Liver (tissue), 9 donors: ENCODE measurements around the gene SHISAL1. TPM values are rescaled to one million over a fixed set of nuclear protein-coding genes. Genes with fewer than 3 reads are reported as not detected.

Experiments used
- DNase-seq: peaks from one replicate; pipeline ENCODE4 v3.0.0-alpha.2; 2017; ENCODE audit warnings: low spot score
- H3K27ac ChIP-seq, 2 donors: one replicate each; pipeline ENCODE4 v1.7.0; 2013; ENCODE audit warnings: inconsistent platforms in 2 of 2, low read length in 2 of 2, control low read depth in 1 of 2, low read depth in 1 of 2, mild to moderate bottlenecking in 1 of 2
- H3K27me3 ChIP-seq, 4 donors: one replicate each; pipeline versions ENCODE4 v1.6.1 to v1.7.0; 2013; ENCODE audit warnings: low read length in 3 of 4, inconsistent platforms in 1 of 4, mild to moderate bottlenecking in 1 of 4, moderate library complexity in 1 of 4; ENCODE audit not compliant: control insufficient read depth in 4 of 4, insufficient read depth in 4 of 4
- H3K36me3 ChIP-seq, 4 donors: one replicate each; pipeline versions ENCODE4 v1.6.1 to v1.7.0; 2013; ENCODE audit warnings: low read length in 3 of 4, mild to moderate bottlenecking in 3 of 4, low read depth in 1 of 4, moderate library complexity in 1 of 4; ENCODE audit not compliant: control insufficient read depth in 4 of 4, insufficient read depth in 3 of 4
- H3K4me1 ChIP-seq, 4 donors: one replicate each; pipeline versions ENCODE4 v1.6.1 to v1.7.0; 2013; ENCODE audit warnings: low read length in 3 of 4, mild to moderate bottlenecking in 3 of 4, moderate library complexity in 1 of 4; ENCODE audit not compliant: control insufficient read depth in 4 of 4, insufficient read depth in 4 of 4
- H3K4me3 ChIP-seq, 3 donors: one replicate each; pipeline versions ENCODE4 v1.6.1 to v1.7.0; 2013; ENCODE audit warnings: low read length in 3 of 3, control low read depth in 1 of 3, low read depth in 1 of 3, mild to moderate bottlenecking in 1 of 3
- H3K9ac ChIP-seq, 2 donors: one replicate each; pipeline ENCODE4 v1.7.0; 2013; ENCODE audit warnings: low read length in 2 of 2, mild to moderate bottlenecking in 2 of 2, moderate library complexity in 2 of 2, control low read depth in 1 of 2, low read depth in 1 of 2
- H3K9me3 ChIP-seq, 4 donors: one replicate each; pipeline versions ENCODE4 v1.6.1 to v1.7.0; 2013; ENCODE audit warnings: low read length in 3 of 4; ENCODE audit not compliant: control insufficient read depth in 4 of 4
- ATF3 ChIP-seq: IDR thresholded peaks from 2 replicates; pipeline ENCODE4 v1.6.1; 2016; ENCODE audit warnings: antibody characterized with exemption
- CTCF ChIP-seq: fragments of 150-350 bp; IDR thresholded peaks from 2 replicates; pipeline ENCODE4 v1.5.1; 2017; ENCODE audit warnings: improper control_type of control experiment, low read depth, low read length; ENCODE audit not compliant: missing input control
- EGR1 ChIP-seq, 2 donors: IDR thresholded peaks; 2 replicates each; pipeline ENCODE4 v1.6.1; 2016 to 2018; ENCODE audit warnings: antibody characterized with exemption in 2 of 2, low read depth in 2 of 2
- FOXA2 ChIP-seq: IDR thresholded peaks from 2 replicates; pipeline ENCODE4 v1.6.1; 2016; ENCODE audit warnings: antibody characterized with exemption
- GABPA ChIP-seq, 2 donors: IDR thresholded peaks in 1 of 2; conservative IDR thresholded peaks in 1 of 2; 2 replicates each; pipeline ENCODE4 v1.6.1; 2016; ENCODE audit warnings: antibody characterized with exemption in 2 of 2, mild to moderate bottlenecking in 1 of 2, moderate library complexity in 1 of 2
- HNF4G ChIP-seq: IDR thresholded peaks from 2 replicates; pipeline ENCODE4 v1.6.1; 2016; ENCODE audit warnings: antibody characterized with exemption
- NR2F2 ChIP-seq: IDR thresholded peaks from 2 replicates; pipeline ENCODE4 v1.6.1; 2016; ENCODE audit warnings: antibody characterized with exemption
- RXRA ChIP-seq, 2 donors: IDR thresholded peaks; 2 replicates each; pipeline ENCODE4 v1.6.1; 2017 to 2018; ENCODE audit warnings: antibody characterized with exemption in 2 of 2, mild to moderate bottlenecking in 1 of 2
- SP1 ChIP-seq: IDR thresholded peaks from 2 replicates; pipeline ENCODE4 v1.6.1; 2018; ENCODE audit warnings: antibody characterized with exemption, mild to moderate bottlenecking
- TAF1 ChIP-seq: conservative IDR thresholded peaks from 2 replicates; pipeline ENCODE4 v1.6.1; 2016; ENCODE audit warnings: antibody characterized with exemption, mild to moderate bottlenecking
- YY1 ChIP-seq: IDR thresholded peaks from 2 replicates; pipeline ENCODE4 v1.6.1; 2016; ENCODE audit warnings: antibody characterized with exemption, mild to moderate bottlenecking
- ZBTB33 ChIP-seq: IDR thresholded peaks from 2 replicates; pipeline ENCODE4 v1.6.1; 2016; ENCODE audit warnings: antibody characterized with exemption
- WGBS: extraction: QIAGEN DNeasy Blood & Tissue Kit; methylation state at CpG from one replicate; pipeline ENCODE4 v1.1.7; 2013; 5-methylcytosine and 5-hydroxymethylcytosine counted together
- polyA plus RNA-seq, 2 donors: library from polyadenylated mRNA; stranded (reverse) in 1 of 2; unstranded in 1 of 2; fragments of 200-250 nt in 1 of 2; fragments of >200 nt in 1 of 2; fragmentation: Nextera tagmentation in 1 of 2; extraction: Ambion mirVana in 1 of 2; gene quantifications; one replicate each; pipeline versions ENCODE4 v1.2.1 to v1.2.3, GENCODE V29; 2013 to 2015
- total RNA-seq, 2 donors: library from RNA; depleted of rRNA; stranded (reverse); fragments of >200 nt; gene quantifications; one replicate each; pipeline ENCODE4 v1.2.3, GENCODE V29; 2014
- donor health status: healthy.
- donor health status: healthy.
- donor health status: healthy.
- donor health status: healthy.
- donor health status: healthy.

Gene SHISAL1
- total and polyA plus RNA-seq, 4 donors, result 0.07 to 0.17 (median 0.13) TPM

GRCh38 chr22:44206330-44206645 is 106.5 kb downstream of the SHISAL1 start (continued):
- TF ChIP-seq GABPA (IDR thresholded peaks at IDR 0.05 in 1 of 2, conservative IDR thresholded peaks at IDR 0.05 in 1 of 2) (no peak), TAF1 (no peak), ZBTB33 (no peak), NR2F2 (no peak), RXRA (IDR thresholded peaks at IDR 0.05) (no peak)

- no peaks in the 10 kb centered on the region for H3K27me3 ChIP-seq
- H3K36me3 ChIP-seq, result no peaks in the 10 kb centered on the region
- H3K4me3 ChIP-seq, result no peak overlapping the region
- H3K9ac ChIP-seq, result no peak overlapping the region
- no peak for TF ChIP-seq EGR1 (IDR thresholded peaks at IDR 0.05; ENCODE audit: low read depth in 2 of 2)
- no peak for TF ChIP-seq HNF4G
- no peak for DNase-seq
- H3K4me1 ChIP-seq, result no peaks in the 10 kb centered on the region
- 89% methylated on average over 16 of the region's 16 CpGs for WGBS
- H3K27ac ChIP-seq, result no peak overlapping the region
- H3K9me3 ChIP-seq, result peaks cover 0 to 5% (median 3%) of the 10 kb centered on the region in 4 donors
Measured at GRCh38 chr22:44205516-44206329, 107.0 kb downstream of the SHISAL1 start.

- Histone ChIP-seq H3K36me3 (no peaks in the 10 kb centered on the region), H3K4me1 (no peaks in the 10 kb centered on the region), H3K9ac (no peak overlapping the region), H3K27me3 (no peaks in the 10 kb centered on the region), H3K27ac (no peak overlapping the region), H3K4me3 (no peak overlapping the region), H3K9me3 (peaks cover 0 to 3% (median 3%) of the 10 kb centered on the region in 4 donors)
- no peak for DNase-seq
- WGBS, result 83% methylated on average over 16 of the region's 16 CpGs
- no peak for TF ChIP-seq YY1
- TF ChIP-seq EGR1 (IDR thresholded peaks at IDR 0.05; ENCODE audit: low read depth in 2 of 2), result no peak
- TF ChIP-seq ZBTB33, result no peak
- TF ChIP-seq FOXA2, result no peak
- no peak for TF ChIP-seq GABPA (IDR thresholded peaks at IDR 0.05 in 1 of 2, conservative IDR thresholded peaks at IDR 0.05 in 1 of 2)
- TF ChIP-seq SP1, result no peak
- TF ChIP-seq CTCF, result no peak
- TF ChIP-seq ATF3, result no peak
Measured at GRCh38 chr22:44204739-44205515, 107.8 kb downstream of the SHISAL1 start.
